ENCODE results near the gene ADORA3.
A peak's percentile ranks its signal among the peaks of the same experiment; 100 is the strongest.

Gene ADORA3

DNA sequence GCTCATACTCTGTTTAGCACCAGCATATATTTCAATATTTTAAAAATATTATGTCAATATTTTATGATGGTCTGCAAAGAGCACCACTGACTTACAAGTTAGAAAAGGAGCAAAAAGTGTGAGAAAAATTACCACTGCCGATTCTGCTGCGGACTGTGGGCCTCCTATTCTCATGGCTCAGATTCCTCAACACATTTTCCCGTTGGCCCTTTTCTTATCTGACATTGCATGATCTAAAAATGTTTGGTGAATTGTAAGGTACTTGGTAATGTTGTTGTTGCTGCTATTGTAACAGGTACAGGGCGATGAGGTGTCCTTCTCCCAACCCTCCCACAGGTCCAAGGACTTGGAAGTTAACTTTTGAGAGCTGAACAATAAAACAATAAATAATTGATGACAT, 28.9 kb downstream of the ADORA3 start:
- DNase-seq = no peak

DNA sequence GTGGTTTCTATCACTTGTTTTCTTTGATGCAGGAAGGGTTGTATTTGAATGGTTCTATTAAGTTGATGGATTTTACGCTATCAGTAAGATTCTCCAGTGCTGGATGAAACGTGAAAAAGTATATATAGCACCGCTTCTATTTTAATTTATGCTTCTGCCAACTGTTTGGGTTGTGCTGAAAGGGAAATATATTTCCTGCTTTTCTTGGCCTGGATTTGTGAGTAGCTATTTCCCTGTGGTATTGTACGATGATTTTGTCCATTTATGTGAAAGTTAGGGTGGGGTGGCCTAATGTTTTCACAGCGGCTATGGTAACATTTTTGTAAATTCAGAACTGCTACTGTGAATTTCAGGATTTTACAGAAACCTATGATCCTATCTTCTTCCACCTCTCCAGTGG, 29.3 kb downstream of the ADORA3 start:
- no peak for DNase-seq

DNA sequence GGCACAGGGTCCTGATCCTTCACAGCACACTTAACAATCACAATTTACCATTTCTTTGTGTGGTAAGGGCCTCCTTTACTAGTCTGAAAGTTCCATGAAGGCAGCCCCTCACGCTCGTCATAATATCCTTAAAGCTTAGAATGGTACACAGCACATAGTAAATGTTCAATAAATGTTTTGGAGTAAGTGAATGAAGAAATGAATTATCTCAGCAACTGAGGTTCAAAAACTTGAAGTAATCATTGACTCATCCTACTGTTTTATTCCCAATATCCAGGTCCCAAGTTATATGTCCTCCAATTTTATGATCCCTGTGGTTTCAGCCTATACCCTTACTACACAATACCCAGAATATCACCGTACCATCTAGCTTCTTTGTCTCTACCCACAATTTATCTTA, 31.9 kb downstream of the ADORA3 start:
- no peak for DNase-seq

DNA sequence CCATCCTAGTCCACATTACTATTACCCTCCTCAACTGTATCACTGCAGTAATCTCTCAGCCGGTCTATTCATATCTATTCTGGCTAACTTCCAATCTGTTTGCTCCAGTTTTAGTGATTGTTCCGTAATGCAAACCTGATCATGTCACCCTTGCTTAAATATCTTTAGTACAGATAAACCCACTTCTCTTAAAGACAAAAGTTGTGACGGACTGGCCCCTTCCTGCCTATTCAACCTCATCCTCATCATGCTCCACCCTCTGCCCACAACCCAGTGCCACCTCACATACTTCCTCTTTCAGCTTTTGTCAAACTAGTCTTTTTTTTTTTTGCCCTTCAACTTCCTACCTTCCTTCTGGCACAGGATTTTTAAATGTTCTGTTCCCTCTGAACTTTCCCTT, 32.4 kb downstream of the ADORA3 start:
- DNase-seq = no peak

- DNase-seq = no peak
Observed at GRCh38 chr1:111470596-111470995, 32.8 kb downstream of the ADORA3 start.

GRCh38 chr1:111469539-111469938, 33.9 kb downstream of the ADORA3 start:
- DNase-seq = no peak

DNA sequence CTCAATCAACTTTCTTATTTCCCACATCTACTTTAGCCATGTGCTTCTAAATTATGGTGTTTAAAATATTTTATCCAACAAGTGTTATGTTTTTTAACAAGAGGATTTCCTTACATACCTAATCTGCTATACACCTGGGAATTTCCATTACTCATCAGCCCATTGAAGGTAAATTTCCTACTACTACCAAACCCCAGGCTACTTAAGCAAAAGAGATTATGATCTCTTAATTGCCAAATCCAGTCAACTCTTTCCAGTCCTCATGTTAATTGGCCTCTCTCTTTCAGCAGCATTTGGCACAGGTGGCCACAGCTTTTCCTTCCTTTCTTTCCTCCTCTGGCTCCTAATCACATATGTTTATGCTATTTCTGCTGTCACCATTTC, 34.7 kb downstream of the ADORA3 start:
- no peak for DNase-seq

GRCh38 chr1:111467865-111468716, 35.3 kb downstream of the ADORA3 start:
- DNase-seq = no peak

DNA sequence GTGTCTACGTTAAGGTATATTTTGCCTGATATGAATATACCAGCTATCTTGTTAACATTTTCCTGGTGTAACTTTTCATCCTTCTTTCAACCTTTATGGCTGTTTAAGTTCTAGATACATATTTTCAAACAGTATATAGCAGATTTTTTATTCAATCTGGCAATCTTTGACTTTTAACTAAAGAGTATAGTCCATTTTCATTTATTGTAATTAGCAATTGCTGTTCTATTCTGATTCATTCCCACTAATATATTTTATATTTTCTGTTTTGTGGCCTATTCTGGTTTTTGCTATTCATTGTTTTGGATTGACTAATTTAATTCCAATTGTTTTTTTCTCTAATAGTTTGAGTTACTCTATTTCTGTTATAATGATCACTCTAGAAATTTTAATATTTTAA, 37.0 kb downstream of the ADORA3 start:
- DNase-seq = no peak

DNA sequence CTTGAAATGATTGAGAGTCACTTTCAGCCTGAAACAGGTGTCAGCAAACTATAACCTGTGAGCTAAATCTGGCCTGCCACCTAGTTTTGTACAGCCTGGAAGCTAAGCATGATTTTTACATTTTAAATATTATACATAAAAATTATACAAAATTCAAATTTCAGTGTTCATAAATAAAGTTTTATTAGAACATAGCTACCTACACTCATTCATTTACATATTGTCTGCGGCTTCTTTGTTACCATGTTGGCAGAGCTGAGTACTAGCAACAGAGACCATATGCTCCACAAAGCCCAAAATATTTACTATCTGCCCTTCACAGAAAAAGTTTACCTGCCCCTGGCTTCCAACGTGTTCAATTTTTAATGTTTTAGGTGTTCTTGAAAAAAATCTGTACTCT, 37.7 kb downstream of the ADORA3 start:
- DNase-seq = no peak

DNA sequence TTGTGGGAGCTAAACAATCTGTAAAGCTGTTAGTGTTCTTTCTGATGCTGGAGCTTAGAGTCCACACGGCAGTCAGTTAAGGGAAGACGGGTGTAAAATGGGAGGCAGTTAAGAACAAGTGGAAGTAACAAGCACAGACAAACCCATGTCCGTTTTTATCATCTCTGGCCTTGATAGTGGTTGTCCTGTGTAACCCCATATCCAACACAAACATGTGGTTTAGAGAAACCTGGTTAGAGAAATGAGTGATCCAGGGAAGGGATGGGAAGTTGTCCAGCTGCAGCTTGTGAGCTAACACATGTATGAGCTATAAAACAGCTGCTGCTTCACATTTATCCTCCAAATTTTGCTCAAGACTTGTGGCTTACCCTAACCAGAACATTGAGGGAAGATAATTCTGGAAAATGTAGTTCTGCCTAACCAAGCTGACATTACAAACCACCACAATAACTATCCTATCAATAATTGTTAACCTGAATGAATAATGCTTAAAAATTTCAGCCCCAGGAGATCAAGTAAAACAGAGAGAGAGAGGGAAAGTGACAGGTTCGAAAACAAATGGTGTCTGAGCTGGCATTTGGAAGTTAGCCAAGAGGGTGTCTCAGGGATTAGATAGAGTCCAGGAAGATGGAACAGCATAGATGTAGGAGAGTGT, 40.3 kb downstream of the ADORA3 start:
- DNase-seq = peak; percentile 50

DNA sequence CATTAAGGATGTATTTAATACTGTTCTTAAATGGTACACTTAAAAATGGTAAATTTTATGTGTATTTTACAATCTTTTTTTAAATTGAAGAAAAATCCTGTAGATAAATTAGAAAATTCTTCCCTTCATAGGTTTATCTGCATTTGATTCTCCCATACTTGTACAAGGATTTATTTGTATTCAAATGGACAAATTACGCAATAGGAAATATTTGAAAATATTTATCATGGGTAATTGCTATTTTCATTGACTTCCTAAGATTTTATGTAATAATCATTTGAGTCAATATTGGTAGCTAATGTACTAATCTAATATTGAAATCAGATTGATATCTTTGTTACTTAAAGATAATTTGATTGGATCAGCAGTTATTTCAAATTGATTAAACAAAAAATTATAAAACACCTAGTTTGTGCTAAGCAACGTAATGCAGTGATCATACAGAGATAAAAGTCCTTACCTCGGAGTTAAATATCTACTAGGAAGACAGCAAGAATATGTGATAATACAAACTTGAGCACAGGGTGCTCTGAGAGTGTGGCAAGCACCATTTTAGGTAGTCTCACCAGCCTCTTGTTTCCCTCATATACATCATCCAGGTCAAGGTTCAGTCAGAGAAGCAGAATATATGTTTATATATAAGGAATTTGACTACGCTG, 40.9 kb downstream of the ADORA3 start:
- DNase-seq = no peak

GRCh38 chr1:111461765-111462164, 41.7 kb downstream of the ADORA3 start:
- no peak for DNase-seq

- DNase-seq = no peak
Observed at GRCh38 chr1:111455642-111456031, 47.8 kb downstream of the ADORA3 start.

GRCh38 chr1:111454859-111455641, 48.4 kb downstream of the ADORA3 start:
- DNase-seq = no peak

DNA sequence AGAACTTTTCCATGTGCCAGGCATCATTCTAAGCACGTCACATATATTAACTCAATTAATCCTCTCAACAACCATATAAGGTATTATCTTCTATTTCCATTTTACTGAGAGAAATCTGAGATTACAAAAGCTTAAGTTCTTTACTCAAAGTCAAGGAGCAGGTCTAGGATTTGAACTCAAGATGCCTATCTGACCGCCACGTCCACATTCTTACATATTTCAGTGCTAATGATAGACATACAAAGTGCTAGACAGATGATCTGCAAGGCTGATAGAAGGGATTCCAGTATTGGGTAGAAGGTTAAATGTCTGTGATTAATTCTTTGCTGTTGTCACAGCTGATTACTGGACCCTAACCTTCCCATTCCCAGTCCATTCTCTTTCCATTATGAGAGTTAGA, 49.7 kb downstream of the ADORA3 start:
- DNase-seq = no peak

DNA sequence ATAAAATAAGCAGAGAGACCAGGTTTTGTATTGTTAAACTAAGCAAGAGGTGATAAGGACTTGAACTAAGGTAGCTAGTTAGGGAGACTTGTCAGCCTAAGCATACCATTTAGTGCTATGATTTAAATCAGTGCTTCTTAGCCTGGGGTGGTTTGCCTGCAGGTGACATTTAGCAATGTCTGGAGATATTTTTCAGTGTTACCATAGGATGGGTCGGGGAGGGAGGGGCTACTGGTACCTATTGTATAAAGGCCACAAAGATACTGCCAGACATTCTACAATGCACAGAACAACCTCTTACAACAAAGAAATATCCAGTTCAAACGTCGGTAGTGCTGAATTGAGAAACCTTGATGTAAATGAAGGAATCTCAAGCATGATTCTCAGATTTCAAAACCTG, 50.9 kb downstream of the ADORA3 start:
- no peak for DNase-seq

DNA sequence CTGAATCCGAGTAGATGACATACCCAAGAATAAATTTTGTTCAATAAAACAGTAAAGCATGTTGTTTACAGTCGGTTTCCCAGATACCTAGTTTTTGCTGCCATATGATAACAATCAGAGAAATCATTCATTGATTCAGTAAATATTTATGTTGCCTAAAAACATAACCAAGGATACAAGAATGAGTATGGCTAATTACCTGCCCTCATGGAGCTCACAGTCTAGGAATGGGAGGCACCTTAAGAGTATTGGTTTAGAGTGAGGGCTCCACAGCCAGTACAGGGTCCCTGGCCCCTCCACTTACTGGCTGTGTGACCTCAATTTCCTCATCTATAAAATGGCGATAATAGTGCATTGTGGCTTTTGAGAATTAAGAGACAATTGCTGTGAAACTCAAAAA, 53.2 kb downstream of the ADORA3 start:
- DNase-seq = no peak

DNA sequence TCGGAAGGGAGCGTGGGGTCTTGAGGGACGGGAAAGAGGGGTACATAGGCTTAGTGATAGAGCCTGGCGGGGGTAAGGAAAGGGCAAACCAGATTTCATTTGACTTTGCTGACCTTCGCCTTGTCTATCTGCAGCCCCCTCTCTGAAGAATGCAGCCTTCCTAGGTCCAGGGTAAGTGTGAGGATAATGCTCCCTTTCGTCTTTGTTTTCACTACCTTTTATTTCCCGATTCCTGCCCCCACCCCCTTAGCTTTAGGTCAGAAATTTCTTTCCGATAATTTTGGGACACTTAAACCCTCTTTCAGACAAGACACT, 53.8 kb downstream of the ADORA3 start:
- DNase-seq = no peak
